ENCODE data around the gene RAPGEF3. TPM values are rescaled to one million over a fixed set of nuclear protein-coding genes. Genes with fewer than 3 reads are reported as not detected.

Gene RAPGEF3
- total RNA-seq, 1 donor from 2014 or later: 0.58 TPM

DNA sequence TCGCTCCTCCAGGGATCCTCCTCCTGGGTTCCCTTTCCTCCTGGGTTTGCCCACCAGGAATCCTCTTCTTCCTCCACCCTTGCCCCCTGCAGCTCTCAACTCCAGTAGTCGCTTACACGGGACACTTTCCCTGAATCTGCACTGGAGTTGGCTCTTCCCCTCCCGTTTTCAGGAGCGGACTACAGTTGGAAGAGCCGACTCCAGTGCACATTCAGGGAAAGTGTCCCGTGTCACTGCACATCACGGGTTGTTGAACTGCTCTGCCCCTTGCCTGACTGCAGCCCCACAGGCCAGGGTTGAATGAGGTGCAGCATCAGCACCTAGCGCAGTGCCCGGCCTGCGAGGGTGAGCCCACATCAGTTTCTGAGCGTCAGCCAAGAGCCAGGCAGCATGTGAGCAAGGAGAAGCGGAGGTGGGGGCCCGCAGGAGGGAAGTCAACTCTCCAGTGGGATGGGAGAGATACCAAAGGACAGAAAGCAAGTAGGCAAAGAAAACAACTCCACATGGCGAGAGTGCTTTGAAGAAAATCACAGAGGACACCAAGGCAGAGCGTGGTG, 13.1 kb downstream of the RAPGEF3 start:
- H3K9ac ChIP-seq: no peak overlapping the region
- H3K79me2 ChIP-seq (ENCODE audit: low read depth): no peaks in the 10 kb centered on the region
- Mint-ChIP-seq H3K4me3 (peak overlapping the region; percentile 51), H3K4me1 (peaks cover 26% of the 10 kb centered on the region), H3K9me3 (no peaks in the 10 kb centered on the region), H3K36me3 (no peaks in the 10 kb centered on the region), H3K27me3 (ENCODE audit: insufficient read depth, low read depth) (peaks cover 9% of the 10 kb centered on the region), H3K27ac (no peak overlapping the region)
- TF ChIP-seq EZH2phosphoT487 (IDR thresholded peaks at IDR 0.05): no peak
- no peak for TF ChIP-seq EZH2 (IDR thresholded peaks at IDR 0.05)
- TF ChIP-seq, protein P1, sequence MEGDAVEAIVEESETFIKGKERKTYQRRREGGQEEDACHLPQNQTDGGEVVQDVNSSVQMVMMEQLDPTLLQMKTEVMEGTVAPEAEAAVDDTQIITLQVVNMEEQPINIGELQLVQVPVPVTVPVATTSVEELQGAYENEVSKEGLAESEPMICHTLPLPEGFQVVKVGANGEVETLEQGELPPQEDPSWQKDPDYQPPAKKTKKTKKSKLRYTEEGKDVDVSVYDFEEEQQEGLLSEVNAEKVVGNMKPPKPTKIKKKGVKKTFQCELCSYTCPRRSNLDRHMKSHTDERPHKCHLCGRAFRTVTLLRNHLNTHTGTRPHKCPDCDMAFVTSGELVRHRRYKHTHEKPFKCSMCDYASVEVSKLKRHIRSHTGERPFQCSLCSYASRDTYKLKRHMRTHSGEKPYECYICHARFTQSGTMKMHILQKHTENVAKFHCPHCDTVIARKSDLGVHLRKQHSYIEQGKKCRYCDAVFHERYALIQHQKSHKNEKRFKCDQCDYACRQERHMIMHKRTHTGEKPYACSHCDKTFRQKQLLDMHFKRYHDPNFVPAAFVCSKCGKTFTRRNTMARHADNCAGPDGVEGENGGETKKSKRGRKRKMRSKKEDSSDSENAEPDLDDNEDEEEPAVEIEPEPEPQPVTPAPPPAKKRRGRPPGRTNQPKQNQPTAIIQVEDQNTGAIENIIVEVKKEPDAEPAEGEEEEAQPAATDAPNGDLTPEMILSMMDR (IDR thresholded peaks at IDR 0.05): no peak
- H3F3A ChIP-seq (ENCODE audit: low read depth): peaks cover 5% of the 10 kb centered on the region
- peaks cover 22% of the 10 kb centered on the region for H3K4me1 ChIP-seq
- peak overlapping the region; percentile 36 for H2AFZ ChIP-seq (replicated peaks)
- H3K4me2 ChIP-seq: peak overlapping the region; percentile 50
- no peaks in the 10 kb centered on the region for H3K36me3 ChIP-seq
- no peaks in the 10 kb centered on the region for H3K27me3 ChIP-seq
- no peaks in the 10 kb centered on the region for H4K20me1 ChIP-seq (ENCODE audit: low read depth)
- H3K4me3 ChIP-seq: no peak overlapping the region
- no peak for DNase-seq (ENCODE audit: low spot score)
- no peaks in the 10 kb centered on the region for H3K9me3 ChIP-seq (ENCODE audit: low read depth)
- H3K27ac ChIP-seq: no peak overlapping the region

DNA sequence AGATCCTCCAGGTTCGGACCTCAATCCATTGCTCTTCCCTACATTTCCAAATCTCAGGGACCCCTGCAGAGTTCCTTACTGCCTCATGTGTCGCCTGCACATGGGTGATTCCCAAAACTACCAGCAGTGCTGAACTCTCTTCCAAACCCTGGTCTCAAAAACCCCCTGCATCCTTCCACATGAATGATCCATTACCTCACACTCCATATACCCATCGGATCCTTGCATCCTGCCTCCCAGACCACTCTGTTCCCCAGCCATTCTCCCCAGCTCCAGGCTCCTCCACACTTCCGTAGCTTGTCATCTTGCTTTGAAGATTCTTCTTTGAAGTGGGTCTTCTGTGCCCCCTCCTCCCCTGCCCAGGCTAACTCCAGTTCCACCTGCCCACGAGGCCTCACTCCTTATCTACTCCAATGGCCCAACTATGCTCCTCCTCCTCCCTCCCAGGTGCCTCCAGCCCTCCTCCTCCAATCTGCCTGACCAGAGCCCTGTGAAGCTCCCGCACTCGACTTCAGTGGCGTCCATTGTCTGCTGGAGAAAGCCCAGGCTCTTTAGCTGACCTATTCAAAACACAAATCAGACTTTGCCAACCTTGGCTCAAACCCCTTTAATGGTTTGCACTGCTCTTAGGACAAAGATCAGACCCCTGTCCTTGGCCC, 13.8 kb downstream of the RAPGEF3 start:
- no peaks in the 10 kb centered on the region for H3K9me3 Mint-ChIP-seq
- H3K27ac ChIP-seq: no peak overlapping the region
- H3K4me1 Mint-ChIP-seq: peaks cover 26% of the 10 kb centered on the region
- no peaks in the 10 kb centered on the region for H3K36me3 ChIP-seq
- H3K27me3 Mint-ChIP-seq (ENCODE audit: insufficient read depth, low read depth): peaks cover 7% of the 10 kb centered on the region
- no peak overlapping the region for H3K4me3 ChIP-seq
- no peaks in the 10 kb centered on the region for H3K79me2 ChIP-seq (ENCODE audit: low read depth)
- peak; percentile 40 for DNase-seq (ENCODE audit: low spot score)
- no peaks in the 10 kb centered on the region for H3K27me3 ChIP-seq
- H3K4me3 Mint-ChIP-seq: no peak overlapping the region
- peaks cover 5% of the 10 kb centered on the region for H3F3A ChIP-seq (ENCODE audit: low read depth)
- H2AFZ ChIP-seq (replicated peaks): peak overlapping the region; percentile 36
- H3K4me1 ChIP-seq: peaks cover 22% of the 10 kb centered on the region
- H3K9me3 ChIP-seq (ENCODE audit: low read depth): no peaks in the 10 kb centered on the region
- H3K4me2 ChIP-seq: peak overlapping the region; percentile 50
- TF ChIP-seq EZH2phosphoT487 (IDR thresholded peaks at IDR 0.05): no peak
- TF ChIP-seq, protein P1 (IDR thresholded peaks at IDR 0.05): no peak
- TF ChIP-seq EZH2 (IDR thresholded peaks at IDR 0.05): no peak
- no peaks in the 10 kb centered on the region for H4K20me1 ChIP-seq (ENCODE audit: low read depth)
- peak overlapping the region; percentile 6 for H3K27ac Mint-ChIP-seq
- H3K36me3 Mint-ChIP-seq: no peaks in the 10 kb centered on the region
- no peak overlapping the region for H3K9ac ChIP-seq

DNA sequence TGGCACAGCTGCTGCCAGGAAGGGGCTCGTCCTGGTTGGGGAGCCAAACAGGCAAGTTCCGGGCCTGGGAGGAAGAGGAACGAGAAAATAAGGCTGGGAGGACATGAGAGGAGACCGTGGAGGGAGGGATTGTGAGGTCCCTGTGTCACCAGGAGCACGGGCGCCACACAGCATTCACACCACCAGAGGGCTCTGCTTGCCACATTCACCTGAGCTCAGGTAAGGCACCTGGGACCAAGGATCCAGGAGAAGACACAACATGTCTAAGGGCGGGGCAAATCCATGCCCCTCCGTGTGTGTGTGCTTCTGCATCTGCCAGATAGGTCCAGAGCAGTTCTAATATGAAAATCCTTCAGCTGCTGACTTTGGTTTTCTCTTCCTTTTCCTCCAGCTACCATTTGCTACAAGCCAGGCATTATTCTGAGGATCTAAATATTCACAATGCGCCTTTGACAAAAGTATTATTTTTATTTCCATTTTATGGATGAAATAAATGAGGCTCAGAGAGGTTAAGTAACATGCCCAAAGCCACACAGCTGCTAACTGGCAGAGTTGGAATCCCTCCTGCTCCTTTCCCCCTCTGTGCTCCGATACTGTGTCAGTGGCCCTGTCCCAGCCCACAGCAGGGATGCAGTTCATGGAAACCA, 14.6 kb downstream of the RAPGEF3 start:
- Histone ChIP-seq H3F3A (ENCODE audit: low read depth) (peaks cover 5% of the 10 kb centered on the region), H3K9me3 (ENCODE audit: low read depth) (no peaks in the 10 kb centered on the region), H3K4me3 (no peak overlapping the region), H3K27me3 (no peaks in the 10 kb centered on the region), H4K20me1 (ENCODE audit: low read depth) (no peaks in the 10 kb centered on the region), H3K9ac (no peak overlapping the region), H3K79me2 (ENCODE audit: low read depth) (no peaks in the 10 kb centered on the region), H3K36me3 (no peaks in the 10 kb centered on the region), H3K4me1 (peaks cover 22% of the 10 kb centered on the region), H2AFZ (replicated peaks) (no peak overlapping the region), H3K27ac (no peak overlapping the region), H3K4me2 (no peak overlapping the region)
- peaks cover 26% of the 10 kb centered on the region for H3K4me1 Mint-ChIP-seq
- H3K36me3 Mint-ChIP-seq: no peaks in the 10 kb centered on the region
- DNase-seq (ENCODE audit: low spot score): peak; percentile 42
- peaks cover 6% of the 10 kb centered on the region for H3K27me3 Mint-ChIP-seq (ENCODE audit: insufficient read depth, low read depth)
- H3K27ac Mint-ChIP-seq: no peak overlapping the region
- no peak overlapping the region for H3K4me3 Mint-ChIP-seq
- TF ChIP-seq EZH2 (IDR thresholded peaks at IDR 0.05): no peak
- no peak for TF ChIP-seq EZH2phosphoT487 (IDR thresholded peaks at IDR 0.05)
- TF ChIP-seq, protein P1 (IDR thresholded peaks at IDR 0.05): peak; percentile 52
- H3K9me3 Mint-ChIP-seq: no peaks in the 10 kb centered on the region
